ENCODE data around the gene PTEN.

- TF ChIP-seq CTCF (conservative IDR thresholded peaks at IDR 0.05 in 1 of 2, IDR thresholded peaks at IDR 0.05 in 1 of 2; ENCODE audit: extremely low read depth in 1 of 2, insufficient read depth in 1 of 2, low read depth in 1 of 2, low read length in 2 of 2): no peak
- TF ChIP-seq EZH2 (IDR thresholded peaks at IDR 0.05; ENCODE audit: borderline replicate concordance, low read length): no peak
Observed at GRCh38 chr10:87827681-87828080, 35.7 kb upstream of the PTEN start.

Data from mammary epithelial cell (primary cell).